ENCODE measurements around the gene UBE2F.

DNA sequence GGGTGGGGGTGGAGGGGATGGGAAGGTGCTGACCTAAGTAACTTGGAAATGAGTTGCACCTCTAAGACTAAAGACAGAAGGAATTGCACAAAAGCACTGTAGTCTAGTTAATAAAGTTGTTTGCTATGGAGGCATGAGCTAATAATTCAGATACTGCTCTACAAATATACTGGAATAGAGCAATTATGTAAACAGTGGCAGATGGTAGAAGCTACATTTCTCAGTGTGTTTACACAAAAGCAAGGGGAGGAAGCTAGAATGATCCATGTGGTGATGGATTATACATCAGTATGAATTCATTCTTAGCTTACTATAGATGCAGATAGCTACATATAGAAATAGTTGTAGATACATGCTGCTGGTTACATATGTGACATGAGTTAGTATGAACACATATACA lies 27.6 kb upstream of the UBE2F start:
- TF ChIP-seq TAF1 (IDR thresholded peaks at IDR 0.05; ENCODE audit: low read depth) (no peak), CREB1 (IDR thresholded peaks at IDR 0.05; ENCODE audit: low read depth) (no peak), EGR1 (IDR thresholded peaks at IDR 0.05) (no peak), EP300 (IDR thresholded peaks at IDR 0.05; ENCODE audit: borderline replicate concordance) (no peak), YY1 (IDR thresholded peaks at IDR 0.05; ENCODE audit: low read depth) (no peak), FOXM1 (IDR thresholded peaks at IDR 0.05; ENCODE audit: borderline replicate concordance, low read depth) (no peak), RAD21 (IDR thresholded peaks at IDR 0.05; ENCODE audit: low read depth) (no peak)
- TF ChIP-seq, protein P1, sequence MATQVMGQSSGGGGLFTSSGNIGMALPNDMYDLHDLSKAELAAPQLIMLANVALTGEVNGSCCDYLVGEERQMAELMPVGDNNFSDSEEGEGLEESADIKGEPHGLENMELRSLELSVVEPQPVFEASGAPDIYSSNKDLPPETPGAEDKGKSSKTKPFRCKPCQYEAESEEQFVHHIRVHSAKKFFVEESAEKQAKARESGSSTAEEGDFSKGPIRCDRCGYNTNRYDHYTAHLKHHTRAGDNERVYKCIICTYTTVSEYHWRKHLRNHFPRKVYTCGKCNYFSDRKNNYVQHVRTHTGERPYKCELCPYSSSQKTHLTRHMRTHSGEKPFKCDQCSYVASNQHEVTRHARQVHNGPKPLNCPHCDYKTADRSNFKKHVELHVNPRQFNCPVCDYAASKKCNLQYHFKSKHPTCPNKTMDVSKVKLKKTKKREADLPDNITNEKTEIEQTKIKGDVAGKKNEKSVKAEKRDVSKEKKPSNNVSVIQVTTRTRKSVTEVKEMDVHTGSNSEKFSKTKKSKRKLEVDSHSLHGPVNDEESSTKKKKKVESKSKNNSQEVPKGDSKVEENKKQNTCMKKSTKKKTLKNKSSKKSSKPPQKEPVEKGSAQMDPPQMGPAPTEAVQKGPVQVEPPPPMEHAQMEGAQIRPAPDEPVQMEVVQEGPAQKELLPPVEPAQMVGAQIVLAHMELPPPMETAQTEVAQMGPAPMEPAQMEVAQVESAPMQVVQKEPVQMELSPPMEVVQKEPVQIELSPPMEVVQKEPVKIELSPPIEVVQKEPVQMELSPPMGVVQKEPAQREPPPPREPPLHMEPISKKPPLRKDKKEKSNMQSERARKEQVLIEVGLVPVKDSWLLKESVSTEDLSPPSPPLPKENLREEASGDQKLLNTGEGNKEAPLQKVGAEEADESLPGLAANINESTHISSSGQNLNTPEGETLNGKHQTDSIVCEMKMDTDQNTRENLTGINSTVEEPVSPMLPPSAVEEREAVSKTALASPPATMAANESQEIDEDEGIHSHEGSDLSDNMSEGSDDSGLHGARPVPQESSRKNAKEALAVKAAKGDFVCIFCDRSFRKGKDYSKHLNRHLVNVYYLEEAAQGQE (IDR thresholded peaks at IDR 0.05; ENCODE audit: low read depth) = no peak
- TF ChIP-seq, protein P2, sequence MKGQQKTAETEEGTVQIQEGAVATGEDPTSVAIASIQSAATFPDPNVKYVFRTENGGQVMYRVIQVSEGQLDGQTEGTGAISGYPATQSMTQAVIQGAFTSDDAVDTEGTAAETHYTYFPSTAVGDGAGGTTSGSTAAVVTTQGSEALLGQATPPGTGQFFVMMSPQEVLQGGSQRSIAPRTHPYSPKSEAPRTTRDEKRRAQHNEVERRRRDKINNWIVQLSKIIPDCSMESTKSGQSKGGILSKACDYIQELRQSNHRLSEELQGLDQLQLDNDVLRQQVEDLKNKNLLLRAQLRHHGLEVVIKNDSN (IDR thresholded peaks at IDR 0.05) = no peak

All from Ishikawa (cell line).